Loucy (cell line): ENCODE data around the gene MAML2.

ENCODE experiments used
- H2AFZ ChIP-seq: fragments of 200-600 bp; sonication (generic); 2 replicates; pipeline ENCODE4 v1.6.0; 2016; ENCODE audit warnings: antibody characterized with exemption, mild to moderate bottlenecking, low read length, moderate library complexity
- H3F3A ChIP-seq: fragments of 200-600 bp; 2 replicates; pipeline ENCODE4 v1.6.0; 2016; ENCODE audit warnings: antibody characterized with exemption, low read depth, mild to moderate bottlenecking
- H3K27me3 ChIP-seq: fragments of 200-600 bp; sonication (generic); 2 replicates; pipeline ENCODE4 v1.6.1; 2014; ENCODE audit warnings: low read length, mild to moderate bottlenecking; ENCODE audit not compliant: insufficient read depth, poor library complexity, severe bottlenecking
- H3K36me3 ChIP-seq: fragments of 200-600 bp; sonication (generic); 2 replicates; pipeline ENCODE4 v1.6.1; 2016; ENCODE audit warnings: low read length; ENCODE audit not compliant: insufficient read depth
- H3K4me1 ChIP-seq: fragments of 200-600 bp; sonication (generic); 2 replicates; pipeline ENCODE4 v1.5.1; 2014; ENCODE audit warnings: low read length, mild to moderate bottlenecking; ENCODE audit not compliant: insufficient read depth, poor library complexity, severe bottlenecking
- H3K4me2 ChIP-seq: fragments of 200-600 bp; sonication (generic); 2 replicates; pipeline ENCODE4 v1.6.0; 2014; ENCODE audit warnings: antibody characterized with exemption, low read length, low read depth, mild to moderate bottlenecking; ENCODE audit not compliant: poor library complexity, severe bottlenecking
- H3K4me3 ChIP-seq: fragments of 200-600 bp; sonication (generic); 2 replicates; pipeline ENCODE4 v1.5.1; 2014; ENCODE audit warnings: low read length, mild to moderate bottlenecking, mixed read lengths; ENCODE audit not compliant: poor library complexity, severe bottlenecking
- H3K79me2 ChIP-seq: fragments of 200-600 bp; sonication (generic); 2 replicates; pipeline ENCODE4 v1.6.1; 2014; ENCODE audit warnings: low read length; ENCODE audit not compliant: insufficient read depth
- H3K9ac ChIP-seq: fragments of 200-600 bp; sonication (generic); 2 replicates; pipeline ENCODE4 v1.6.0; 2014; ENCODE audit warnings: mild to moderate bottlenecking, low read depth, low read length, moderate library complexity; ENCODE audit not compliant: poor library complexity, severe bottlenecking
- H3K9me2 ChIP-seq: fragments of 200-600 bp; sonication (generic); replicated peaks from 2 replicates; pipeline ENCODE4 v1.6.1; 2016; ENCODE audit warnings: low read depth, low read length, mixed read lengths
- H3K9me3 ChIP-seq: fragments of 200-600 bp; sonication (generic); 2 replicates; pipeline ENCODE4 v1.6.1; 2014; ENCODE audit warnings: mild to moderate bottlenecking, antibody characterized with exemption, low read length, low read depth; ENCODE audit not compliant: insufficient read depth
- H4K20me1 ChIP-seq: fragments of 200-600 bp; sonication (generic); 2 replicates; pipeline ENCODE4 v1.6.0; 2014; ENCODE audit warnings: antibody characterized with exemption, low read length, mild to moderate bottlenecking; ENCODE audit not compliant: insufficient read depth, poor library complexity, severe bottlenecking
- EZH2phosphoT487 ChIP-seq: fragments of 200-600 bp; IDR thresholded peaks from 2 replicates; pipeline ENCODE4 v1.6.1; 2018; ENCODE audit warnings: antibody characterized with exemption, mild to moderate bottlenecking, moderate library complexity, borderline replicate concordance
- TF ChIP-seq, protein P1 (sequence below): fragments of 200-600 bp; sonication (generic); conservative IDR thresholded peaks from 2 replicates; pipeline ENCODE4 v1.5.1; 2014; ENCODE audit warnings: mild to moderate bottlenecking, antibody characterized with exemption, low read length

The MAML2 gene

DNA sequence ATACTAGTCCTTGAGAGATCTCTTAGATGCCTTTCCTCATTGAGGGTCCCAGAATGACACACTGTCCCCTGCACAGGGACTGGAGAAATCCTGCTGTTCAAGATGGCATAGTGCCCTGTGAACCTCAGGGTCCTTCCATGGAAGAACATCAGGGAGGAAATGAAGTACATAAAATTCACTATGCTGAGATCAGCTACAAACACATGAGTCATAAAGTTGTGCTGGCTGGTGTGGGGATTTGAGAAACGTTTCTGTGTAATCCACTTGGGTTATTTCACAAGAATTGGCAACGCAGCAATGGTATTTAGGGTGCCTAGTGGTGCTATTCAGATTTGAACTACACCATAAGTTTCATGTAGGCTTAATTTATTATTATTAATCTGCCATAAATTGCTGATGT is 174.4 kb downstream of the MAML2 start:
- H3K9me3 ChIP-seq = no peaks in the 10 kb centered on the region
- TF ChIP-seq, protein P1, sequence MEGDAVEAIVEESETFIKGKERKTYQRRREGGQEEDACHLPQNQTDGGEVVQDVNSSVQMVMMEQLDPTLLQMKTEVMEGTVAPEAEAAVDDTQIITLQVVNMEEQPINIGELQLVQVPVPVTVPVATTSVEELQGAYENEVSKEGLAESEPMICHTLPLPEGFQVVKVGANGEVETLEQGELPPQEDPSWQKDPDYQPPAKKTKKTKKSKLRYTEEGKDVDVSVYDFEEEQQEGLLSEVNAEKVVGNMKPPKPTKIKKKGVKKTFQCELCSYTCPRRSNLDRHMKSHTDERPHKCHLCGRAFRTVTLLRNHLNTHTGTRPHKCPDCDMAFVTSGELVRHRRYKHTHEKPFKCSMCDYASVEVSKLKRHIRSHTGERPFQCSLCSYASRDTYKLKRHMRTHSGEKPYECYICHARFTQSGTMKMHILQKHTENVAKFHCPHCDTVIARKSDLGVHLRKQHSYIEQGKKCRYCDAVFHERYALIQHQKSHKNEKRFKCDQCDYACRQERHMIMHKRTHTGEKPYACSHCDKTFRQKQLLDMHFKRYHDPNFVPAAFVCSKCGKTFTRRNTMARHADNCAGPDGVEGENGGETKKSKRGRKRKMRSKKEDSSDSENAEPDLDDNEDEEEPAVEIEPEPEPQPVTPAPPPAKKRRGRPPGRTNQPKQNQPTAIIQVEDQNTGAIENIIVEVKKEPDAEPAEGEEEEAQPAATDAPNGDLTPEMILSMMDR = no peak
- no peak for TF ChIP-seq EZH2phosphoT487

DNA sequence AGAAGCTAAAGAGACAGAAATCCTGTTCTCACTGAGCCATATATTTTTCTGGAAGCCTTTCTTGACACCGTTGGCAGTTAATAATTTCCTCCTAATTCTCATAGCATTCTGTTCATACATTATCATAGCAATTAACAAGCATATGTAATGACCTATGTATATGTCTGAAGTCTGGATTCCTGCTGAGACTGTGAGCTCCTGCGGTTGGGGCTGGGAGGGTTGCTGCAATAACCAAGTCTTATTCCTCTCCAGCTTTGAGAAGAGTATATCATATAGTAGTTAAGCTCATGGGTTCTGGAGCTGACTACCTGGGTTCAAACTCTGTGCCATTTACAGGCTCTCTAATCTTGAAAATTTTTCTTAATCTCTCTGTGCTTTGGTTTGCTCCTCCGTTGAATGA is 175.2 kb downstream of the MAML2 start:
- H4K20me1 ChIP-seq = no peaks in the 10 kb centered on the region
- peaks cover 3% of the 10 kb centered on the region for H3K4me1 ChIP-seq
- H3K9ac ChIP-seq = no peak overlapping the region
- no peaks in the 10 kb centered on the region for H3K9me2 ChIP-seq
- no peak overlapping the region for H2AFZ ChIP-seq
- TF ChIP-seq EZH2phosphoT487 = no peak
- TF ChIP-seq, protein P1 = no peak
- H3K36me3 ChIP-seq = no peaks in the 10 kb centered on the region
- no peaks in the 10 kb centered on the region for H3K79me2 ChIP-seq
- no peaks in the 10 kb centered on the region for H3K9me3 ChIP-seq
- H3F3A ChIP-seq = no peaks in the 10 kb centered on the region
- H3K4me3 ChIP-seq = no peak overlapping the region
- no peaks in the 10 kb centered on the region for H3K27me3 ChIP-seq
- H3K4me2 ChIP-seq = no peak overlapping the region

More for the DNA sequence above, 174.4 kb downstream of the MAML2 start:
- no peaks in the 10 kb centered on the region for H3K9me2 ChIP-seq
- no peak overlapping the region for H3K4me3 ChIP-seq
- H3K4me2 ChIP-seq = no peak overlapping the region
- no peaks in the 10 kb centered on the region for H3K27me3 ChIP-seq
- no peak overlapping the region for H3K9ac ChIP-seq
- H3K36me3 ChIP-seq = no peaks in the 10 kb centered on the region
- H4K20me1 ChIP-seq = no peaks in the 10 kb centered on the region
- no peaks in the 10 kb centered on the region for H3F3A ChIP-seq
- H3K4me1 ChIP-seq = peaks cover 11% of the 10 kb centered on the region
- H2AFZ ChIP-seq = no peak overlapping the region
- no peaks in the 10 kb centered on the region for H3K79me2 ChIP-seq

- no peaks in the 10 kb centered on the region for H3K4me1 ChIP-seq
- no peak overlapping the region for H3K4me3 ChIP-seq
- H3K9me3 ChIP-seq = no peaks in the 10 kb centered on the region
- no peaks in the 10 kb centered on the region for H3F3A ChIP-seq
- H4K20me1 ChIP-seq = no peaks in the 10 kb centered on the region
- TF ChIP-seq, protein P1 = no peak
- TF ChIP-seq EZH2phosphoT487 = no peak
- H3K79me2 ChIP-seq = no peaks in the 10 kb centered on the region
- H3K9me2 ChIP-seq = no peaks in the 10 kb centered on the region
- H3K36me3 ChIP-seq = no peaks in the 10 kb centered on the region
- no peak overlapping the region for H3K9ac ChIP-seq
- H3K4me2 ChIP-seq = no peak overlapping the region
- H2AFZ ChIP-seq = no peak overlapping the region
- H3K27me3 ChIP-seq = no peaks in the 10 kb centered on the region
These were observed 175.7 kb downstream of the MAML2 start for GRCh38 chr11:96167203-96167758.
